ENCODE results near the gene PHLDB1. TPM values are rescaled to one million over a fixed set of nuclear protein-coding genes. Genes with fewer than 3 reads are reported as not detected.
A peak's percentile ranks its signal among the peaks of the same experiment; 100 is the strongest.

PHLDB1 gene
- polyA plus RNA-seq, 4 donors, result 117 to 146 (median 122) TPM

GRCh38 chr11:118656563-118657165, 49.2 kb downstream of the PHLDB1 start:
- DNase-seq (ENCODE audit: low read depth in 4 of 4, low spot score in 3 of 4), result no peak

DNA sequence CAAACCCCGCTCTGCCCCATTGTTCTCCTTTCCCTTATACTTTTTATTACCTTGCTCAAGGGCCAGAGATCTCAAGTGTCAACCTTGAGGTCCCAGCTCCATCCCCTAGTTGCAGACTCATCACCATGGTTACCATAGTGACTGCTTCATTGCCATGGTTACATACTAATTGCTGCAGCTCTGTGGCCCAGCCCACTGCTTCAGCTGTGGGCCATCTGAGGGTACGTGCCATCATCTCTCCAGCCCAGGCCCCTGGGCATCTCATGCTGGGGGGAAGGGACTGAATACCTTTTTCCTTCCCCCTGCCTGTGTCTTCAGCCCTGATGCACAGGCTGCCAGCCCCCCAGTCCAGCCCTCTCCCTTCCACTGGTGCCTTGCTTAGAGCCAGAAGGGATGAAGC, 49.8 kb downstream of the PHLDB1 start:
- no peak for DNase-seq (ENCODE audit: low read depth in 4 of 4, low spot score in 3 of 4)

GRCh38 chr11:118657709-118658428, 50.5 kb downstream of the PHLDB1 start:
- DNase-seq (ENCODE audit: low read depth in 4 of 4, low spot score in 3 of 4), result no peak

DNA sequence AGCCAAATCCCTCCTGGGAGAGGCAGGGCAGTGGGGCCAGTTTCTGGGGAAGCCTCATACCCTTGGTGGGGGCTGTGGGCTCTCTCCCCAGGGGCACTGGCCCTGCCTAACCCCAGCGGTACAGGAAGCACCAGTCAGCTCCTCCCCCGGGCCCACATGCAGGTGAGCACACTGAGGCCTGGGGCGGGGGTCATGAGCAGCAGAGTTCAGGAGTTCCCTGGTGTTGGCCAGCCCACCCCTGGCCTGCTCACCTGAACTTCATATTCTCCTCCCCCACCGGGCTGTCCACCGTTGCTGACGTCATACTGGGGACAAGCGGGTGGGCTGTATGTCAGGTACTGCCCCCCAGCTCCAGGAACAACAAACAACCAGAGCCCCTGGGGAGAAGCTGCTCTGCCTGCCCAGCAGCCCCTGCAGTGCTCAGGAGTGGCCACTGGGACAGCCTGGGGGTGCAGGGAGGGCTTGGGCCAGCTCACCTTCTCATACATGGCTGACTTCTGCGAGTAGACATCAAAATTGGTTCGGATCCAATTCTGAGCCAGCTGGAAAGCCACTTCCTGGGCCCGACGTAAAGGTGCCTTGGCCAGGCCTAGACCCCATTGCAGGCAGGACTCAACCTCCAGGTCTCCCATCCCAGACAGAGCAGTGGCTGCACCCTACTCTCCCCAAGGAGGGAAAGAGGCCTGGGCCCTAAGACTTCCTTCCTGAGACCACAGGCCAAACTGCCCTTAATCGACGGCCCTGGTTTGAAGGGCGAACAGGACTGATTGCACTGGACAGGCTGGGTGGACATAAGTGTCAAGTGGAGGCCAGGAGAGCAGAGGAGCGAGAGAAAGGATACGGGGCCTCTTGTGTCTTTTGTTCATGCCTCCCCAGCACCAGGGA, 51.3 kb downstream of the PHLDB1 start:
- DNase-seq (ENCODE audit: low read depth in 4 of 4, low spot score in 3 of 4), result no peak

DNA sequence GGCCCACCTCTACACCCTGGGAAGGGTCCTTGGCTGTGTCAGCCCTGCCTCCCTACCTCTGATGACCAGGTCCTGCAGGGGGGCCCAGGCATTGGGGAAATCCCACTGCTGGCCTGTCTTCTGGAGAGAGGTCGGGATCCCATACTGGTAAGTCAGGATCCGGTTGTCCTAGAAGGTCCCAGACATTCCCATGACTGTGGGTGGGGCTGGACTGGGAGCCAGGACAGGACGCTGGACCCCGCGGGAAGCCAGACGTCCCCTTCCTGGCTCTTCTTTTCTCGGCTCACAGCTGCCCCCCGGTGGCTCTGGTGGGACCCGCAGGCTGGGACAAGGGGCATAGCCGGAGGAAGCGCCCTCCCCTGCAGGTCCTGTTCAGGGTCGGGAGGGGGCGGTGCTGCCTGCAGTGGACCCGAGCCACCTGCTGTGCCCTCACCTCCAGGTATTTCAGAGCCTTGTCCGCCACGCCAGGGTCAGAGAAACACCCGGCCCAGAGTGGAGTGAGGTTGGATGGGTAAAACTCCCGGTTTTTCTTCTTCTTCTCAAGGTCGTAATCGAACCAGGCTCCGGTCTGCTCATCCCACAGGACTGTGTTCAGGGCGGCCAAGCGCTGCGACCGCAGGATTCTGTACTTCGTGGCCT, 52.0 kb downstream of the PHLDB1 start:
- DNase-seq (ENCODE audit: low read depth in 4 of 4, low spot score in 3 of 4), result peak; percentile 73 to 77 (median 76)

GRCh38 chr11:118659953-118660680, 52.7 kb downstream of the PHLDB1 start:
- DNase-seq (ENCODE audit: low read depth in 4 of 4, low spot score in 3 of 4), result no peak

GRCh38 chr11:118660681-118661424, 53.4 kb downstream of the PHLDB1 start:
- no peak for DNase-seq (ENCODE audit: low read depth in 4 of 4, low spot score in 3 of 4)

DNA sequence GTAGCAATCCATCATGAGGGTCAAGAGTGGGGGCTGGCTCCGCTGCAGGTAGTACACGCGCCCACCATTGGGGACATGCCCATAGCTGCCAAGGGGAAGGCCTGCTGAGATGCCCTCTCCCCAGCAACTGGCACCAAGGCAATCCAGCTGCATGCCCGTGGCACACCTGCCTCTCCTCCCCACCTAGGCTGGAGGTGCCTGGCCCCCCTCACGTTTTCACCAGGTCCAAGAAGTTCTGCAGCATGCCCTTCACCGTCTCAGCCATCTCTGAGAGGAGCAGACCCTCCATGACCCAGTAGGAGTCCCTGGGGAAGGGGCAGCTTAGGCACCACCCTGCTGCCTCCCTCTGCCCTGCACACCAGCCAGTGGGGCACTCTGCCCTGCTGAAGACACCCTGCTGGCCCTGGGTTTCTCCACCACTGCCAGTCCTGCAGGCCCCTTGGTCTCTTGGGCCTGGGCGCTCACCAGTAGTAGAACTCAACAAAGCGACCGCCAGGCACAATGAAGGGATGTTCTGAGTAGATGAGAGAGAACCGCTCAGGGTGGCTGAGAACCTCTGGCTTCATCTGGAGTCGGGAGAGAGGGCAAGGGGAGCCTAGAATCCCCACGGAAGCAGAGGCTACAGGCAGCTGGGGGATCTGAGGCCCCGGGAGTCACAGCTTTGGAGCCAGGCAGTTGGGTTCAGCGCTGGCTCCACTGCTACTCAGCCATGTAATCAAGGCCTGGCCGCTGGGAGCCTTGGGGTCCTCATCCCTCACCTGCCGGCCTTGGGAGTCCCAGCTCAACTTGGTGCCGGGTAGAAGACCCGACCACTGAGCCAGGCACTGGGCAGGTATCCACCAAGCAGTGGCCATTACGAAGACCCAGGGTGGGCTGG, 54.2 kb downstream of the PHLDB1 start:
- no peak for DNase-seq (ENCODE audit: low read depth in 4 of 4, low spot score in 3 of 4)

GRCh38 chr11:118662401-118663271, 55.2 kb downstream of the PHLDB1 start:
- no peak for DNase-seq (ENCODE audit: low read depth in 4 of 4, low spot score in 3 of 4)

GRCh38 chr11:118663381-118663780, 56.0 kb downstream of the PHLDB1 start:
- DNase-seq (ENCODE audit: low read depth in 4 of 4, low spot score in 3 of 4), result no peak

GRCh38 chr11:118663902-118664301, 56.5 kb downstream of the PHLDB1 start:
- no peak for DNase-seq (ENCODE audit: low read depth in 4 of 4, low spot score in 3 of 4)

DNA sequence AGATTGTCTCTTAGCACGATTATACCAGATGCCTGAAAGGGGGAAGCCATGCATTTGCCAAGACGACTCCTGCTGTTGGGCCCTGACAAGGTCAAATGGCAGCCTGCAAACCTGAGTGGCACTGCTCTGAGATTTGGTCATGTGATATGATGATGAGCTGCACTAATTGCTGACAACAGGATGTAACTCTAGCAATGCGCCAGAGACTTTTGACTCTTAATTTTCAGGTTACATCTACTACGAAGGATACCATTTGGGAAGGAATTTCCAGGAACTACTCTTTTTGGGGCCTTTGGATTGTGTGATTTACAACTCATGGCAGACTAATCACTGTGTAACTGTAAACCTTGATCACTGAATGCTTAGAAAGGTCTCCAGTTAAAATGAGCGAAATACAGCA, 59.0 kb downstream of the PHLDB1 start:
- no peak for DNase-seq (ENCODE audit: low read depth in 4 of 4, low spot score in 3 of 4)

DNA sequence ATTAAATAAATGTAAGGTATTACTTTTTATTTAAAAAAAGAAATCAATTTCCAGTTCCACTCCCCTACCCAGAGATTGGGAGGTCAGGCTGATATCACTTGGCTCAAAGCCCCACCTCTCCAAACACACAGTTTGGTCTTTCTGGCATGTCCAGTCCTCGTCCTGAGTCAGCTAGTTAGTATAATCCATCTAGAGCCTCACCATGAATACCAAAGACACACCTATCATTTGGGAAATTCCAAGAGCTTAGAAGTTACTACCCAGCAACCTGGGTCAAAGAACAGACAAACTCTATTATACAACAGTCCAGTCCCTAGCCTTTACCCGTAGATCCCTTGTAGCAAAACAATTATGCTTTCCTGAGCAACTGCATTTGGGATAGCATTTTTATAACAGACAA, 62.6 kb downstream of the PHLDB1 start:
- DNase-seq (ENCODE audit: low read depth in 4 of 4, low spot score in 3 of 4), result no peak

DNA sequence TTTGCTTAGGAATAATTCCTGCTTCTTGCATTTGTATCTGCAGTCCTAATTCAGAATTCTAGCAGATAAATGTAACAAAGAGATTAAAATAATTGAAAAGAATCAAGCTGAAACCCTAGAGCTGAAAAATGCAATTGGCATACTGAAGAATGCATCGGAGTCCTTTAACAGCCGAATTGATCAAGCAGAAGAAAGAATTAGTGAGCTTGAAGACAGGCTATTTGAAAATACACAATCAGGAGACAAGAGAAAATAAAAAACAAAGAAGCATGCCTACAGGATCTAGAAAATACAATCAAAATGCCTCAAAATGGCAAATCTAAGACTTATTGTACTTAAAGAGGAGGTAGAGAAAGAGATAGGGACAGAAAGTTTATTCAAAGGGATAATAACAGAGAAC, 63.8 kb downstream of the PHLDB1 start:
- DNase-seq (ENCODE audit: low read depth in 4 of 4, low spot score in 3 of 4), result no peak

GRCh38 chr11:118672846-118673245, 65.4 kb downstream of the PHLDB1 start:
- DNase-seq (ENCODE audit: low read depth in 4 of 4, low spot score in 3 of 4), result no peak

- no peak for DNase-seq (ENCODE audit: low read depth in 4 of 4, low spot score in 3 of 4)
Measured at GRCh38 chr11:118673361-118674081, 66.1 kb downstream of the PHLDB1 start.

GRCh38 chr11:118674082-118674435, 66.6 kb downstream of the PHLDB1 start:
- DNase-seq (ENCODE audit: low read depth in 4 of 4, low spot score in 3 of 4), result no peak
